GM06990 (cell line): ENCODE data around the gene SLC8A3.

Experiments
- DNase-seq: peaks from one replicate; pipeline ENCODE4 v3.0.0-alpha.2; 2011; ENCODE audit not compliant: insufficient read length; ENCODE audit errors: extremely low read depth
- H3K27me3 ChIP-seq: replicated peaks from 2 replicates; pipeline ENCODE4 v1.6.0; 2011; ENCODE audit warnings: low read length; ENCODE audit not compliant: control insufficient read depth, insufficient read depth
- H3K36me3 ChIP-seq: 2 replicates; pipeline ENCODE4 v1.5.1; 2011; ENCODE audit warnings: low read length; ENCODE audit not compliant: control insufficient read depth, insufficient read depth
- H3K4me3 ChIP-seq: replicated peaks from 2 replicates; pipeline ENCODE4 v1.5.1; 2011; ENCODE audit warnings: low read depth, mild to moderate bottlenecking, control low read depth, low read length
- TF ChIP-seq, protein P1 (sequence below): IDR thresholded peaks from 2 replicates; pipeline ENCODE4 v1.5.1; 2011; ENCODE audit warnings: low read length, control low read depth, mild to moderate bottlenecking, inconsistent platforms; ENCODE audit not compliant: insufficient read depth, poor library complexity, severe bottlenecking

Gene SLC8A3

DNA sequence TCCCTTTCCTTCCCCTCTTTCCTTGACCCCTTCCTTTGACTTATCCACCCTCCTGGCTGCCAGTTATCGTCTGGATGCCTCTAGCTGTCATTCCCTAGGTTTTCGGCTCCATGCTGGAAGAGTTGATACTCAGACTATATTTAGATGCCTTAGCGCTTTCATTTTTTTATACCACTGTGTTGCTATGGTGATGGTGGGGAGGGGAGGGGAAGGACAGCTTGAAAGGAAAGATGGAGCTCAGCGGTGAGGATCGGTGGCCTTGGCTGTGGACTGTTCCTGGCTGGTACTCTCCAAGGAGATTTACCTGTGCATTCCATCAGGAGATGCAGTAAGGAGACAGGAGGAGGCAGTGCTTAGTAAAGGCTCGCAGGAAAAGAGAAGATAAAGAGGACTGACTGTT, 108.7 kb downstream of the SLC8A3 start:
- TF ChIP-seq, protein P1, sequence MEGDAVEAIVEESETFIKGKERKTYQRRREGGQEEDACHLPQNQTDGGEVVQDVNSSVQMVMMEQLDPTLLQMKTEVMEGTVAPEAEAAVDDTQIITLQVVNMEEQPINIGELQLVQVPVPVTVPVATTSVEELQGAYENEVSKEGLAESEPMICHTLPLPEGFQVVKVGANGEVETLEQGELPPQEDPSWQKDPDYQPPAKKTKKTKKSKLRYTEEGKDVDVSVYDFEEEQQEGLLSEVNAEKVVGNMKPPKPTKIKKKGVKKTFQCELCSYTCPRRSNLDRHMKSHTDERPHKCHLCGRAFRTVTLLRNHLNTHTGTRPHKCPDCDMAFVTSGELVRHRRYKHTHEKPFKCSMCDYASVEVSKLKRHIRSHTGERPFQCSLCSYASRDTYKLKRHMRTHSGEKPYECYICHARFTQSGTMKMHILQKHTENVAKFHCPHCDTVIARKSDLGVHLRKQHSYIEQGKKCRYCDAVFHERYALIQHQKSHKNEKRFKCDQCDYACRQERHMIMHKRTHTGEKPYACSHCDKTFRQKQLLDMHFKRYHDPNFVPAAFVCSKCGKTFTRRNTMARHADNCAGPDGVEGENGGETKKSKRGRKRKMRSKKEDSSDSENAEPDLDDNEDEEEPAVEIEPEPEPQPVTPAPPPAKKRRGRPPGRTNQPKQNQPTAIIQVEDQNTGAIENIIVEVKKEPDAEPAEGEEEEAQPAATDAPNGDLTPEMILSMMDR: no peak

DNA sequence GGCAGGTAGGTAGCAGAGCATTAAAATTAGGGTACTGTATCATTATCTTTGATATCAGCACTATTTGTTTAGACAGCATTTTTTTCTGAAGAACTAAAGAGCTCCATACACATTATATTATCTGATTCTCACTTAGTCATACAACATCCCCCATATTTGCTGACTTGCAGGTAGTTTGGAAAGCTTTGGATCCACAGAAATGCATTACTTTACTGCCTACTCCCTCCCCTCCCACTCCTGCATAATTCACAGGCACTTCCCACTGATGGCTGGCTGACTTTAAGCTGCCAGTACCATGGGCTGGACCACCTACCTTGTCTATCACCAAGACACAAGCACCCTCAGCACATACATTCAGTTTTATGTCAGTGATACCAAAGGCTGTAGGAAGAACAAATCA, 110.4 kb downstream of the SLC8A3 start:
- TF ChIP-seq, protein P1: no peak
- H3K27me3 ChIP-seq: no peaks in the 10 kb centered on the region; the same call in 1 of the 2 replicates
- H3K4me3 ChIP-seq: no peak overlapping the region
- no peaks in the 10 kb centered on the region for H3K36me3 ChIP-seq
- DNase-seq: no peak

More for the DNA sequence above, 108.7 kb downstream of the SLC8A3 start:
- DNase-seq: no peak
- Histone ChIP-seq H3K4me3 (no peak overlapping the region), H3K36me3 (no peaks in the 10 kb centered on the region), H3K27me3 (no peaks in the 10 kb centered on the region; the same call in 1 of the 2 replicates)

DNA sequence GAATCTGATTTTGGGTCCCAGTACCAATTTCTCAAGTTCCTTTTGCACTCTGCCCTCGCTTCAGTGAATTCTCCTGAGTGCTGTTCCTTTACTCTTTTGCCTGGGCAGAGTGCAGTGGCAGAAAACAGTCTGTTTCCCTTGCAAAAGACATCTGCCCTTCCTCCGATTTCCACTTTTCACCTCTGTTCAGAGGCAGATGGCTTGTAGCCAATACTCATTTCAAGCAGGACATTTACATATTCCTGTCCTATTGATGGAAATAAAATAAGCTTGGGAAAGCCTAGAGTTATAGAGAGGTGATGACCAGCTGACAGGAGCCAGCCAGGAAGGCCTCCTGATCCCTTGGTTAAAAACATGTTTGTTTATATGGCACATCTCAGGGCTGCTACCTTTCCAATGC, 111.0 kb downstream of the SLC8A3 start:
- no peak overlapping the region for H3K4me3 ChIP-seq
- TF ChIP-seq, protein P1: no peak
- no peak for DNase-seq
- H3K36me3 ChIP-seq: no peaks in the 10 kb centered on the region
- H3K27me3 ChIP-seq: no peaks in the 10 kb centered on the region; the same call in 1 of the 2 replicates

DNA sequence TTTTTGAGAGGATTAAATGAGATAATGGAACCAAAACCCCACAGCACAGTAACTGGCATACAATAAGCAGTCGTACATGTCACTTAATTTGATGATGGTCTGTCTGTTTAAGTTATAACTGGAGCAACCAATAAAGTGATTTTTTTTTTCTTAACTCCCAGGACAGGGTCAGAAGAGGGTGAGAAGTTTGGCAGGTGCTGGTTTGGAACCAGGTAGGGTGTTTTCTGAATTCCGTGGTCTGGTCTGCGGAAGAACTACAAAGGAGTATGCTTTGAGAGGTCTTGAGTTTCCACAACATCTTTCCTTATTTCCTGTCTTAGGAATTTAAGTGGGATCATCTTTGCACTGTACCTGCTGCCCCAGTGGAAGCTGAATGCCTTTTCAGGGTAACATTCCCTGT, 111.7 kb downstream of the SLC8A3 start:
- Histone ChIP-seq H3K36me3 (no peaks in the 10 kb centered on the region), H3K4me3 (no peak overlapping the region), H3K27me3 (no peaks in the 10 kb centered on the region; the same call in 1 of the 2 replicates)
- TF ChIP-seq, protein P1: no peak
- DNase-seq: no peak

DNA sequence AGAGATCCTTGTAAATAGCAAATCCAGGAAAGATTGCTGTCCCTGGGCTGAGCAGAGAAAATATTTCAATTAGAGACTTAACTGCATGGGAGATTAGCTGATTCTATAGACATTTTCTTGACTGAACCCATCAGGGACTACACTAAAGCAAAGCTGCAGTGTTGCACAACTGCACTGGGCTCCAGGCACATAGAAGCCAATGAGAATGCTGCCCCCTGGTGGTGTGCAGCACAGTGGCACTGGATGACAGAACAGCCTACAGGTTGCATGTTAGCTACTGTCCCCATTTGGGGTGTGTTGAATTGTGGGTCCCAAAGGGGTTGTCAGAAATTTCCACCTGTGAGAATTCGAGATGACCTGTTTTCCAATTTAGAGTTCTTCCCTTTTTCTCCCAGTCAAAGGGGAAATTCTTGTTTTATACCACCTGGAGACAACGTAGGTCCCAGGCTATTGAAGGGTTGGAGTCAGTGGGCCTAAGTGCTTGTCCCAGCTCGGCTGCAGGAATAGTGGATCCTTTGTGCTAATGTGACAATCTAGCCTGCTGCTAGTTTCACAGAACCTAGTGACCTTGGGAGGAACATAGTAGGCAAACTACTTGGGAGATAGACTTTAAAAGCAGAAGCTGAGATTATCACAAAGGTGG, 114.7 kb downstream of the SLC8A3 start:
- Histone ChIP-seq H3K27me3 (no peaks in the 10 kb centered on the region), H3K36me3 (no peaks in the 10 kb centered on the region), H3K4me3 (no peak overlapping the region)
- TF ChIP-seq, protein P1: peak; percentile 88
- no peak for DNase-seq
